ENCODE data around the gene CAD.
"Not testable (repeated sequence)": the region's sequence is repeated elsewhere in the genome, so short reads cannot be mapped to it uniquely, and the experiment has no call there.

GRCh38 chr2:27272537-27273522 lies 55.7 kb downstream of the CAD start:
- TF ChIP-seq POLR2A (IDR thresholded peaks at IDR 0.05; ENCODE audit: low read depth, low read length); CTCF (conservative IDR thresholded peaks at IDR 0.05; ENCODE audit: low read depth, low read length); FOS (IDR thresholded peaks at IDR 0.05; ENCODE audit: low read depth, low read length); RAD21 (IDR thresholded peaks at IDR 0.05; ENCODE audit: low read length); RFX5 (IDR thresholded peaks at IDR 0.05; ENCODE audit: low read depth, low read length); SMC3 (IDR thresholded peaks at IDR 0.05; ENCODE audit: low read depth, low read length): not testable (repeated sequence)

Measured in IMR-90 (cell line).